NB4 (cell line): ENCODE measurements around the gene CLK4.

Source experiments
- DNase-seq: peaks from one replicate; pipeline ENCODE4 v3.0.0; 2010; ENCODE audit warnings: low read depth
- H3K4me3 ChIP-seq: one replicate; pipeline ENCODE4 v1.5.1; 2011; ENCODE audit warnings: mild to moderate bottlenecking, low read depth, low read length, moderate library complexity
- MYC ChIP-seq: IDR thresholded peaks from 2 replicates; pipeline ENCODE4 v1.6.1; 2011; ENCODE audit warnings: low read depth, low read length
- POLR2A ChIP-seq: IDR thresholded peaks from 2 replicates; pipeline ENCODE4 v1.6.1; 2011; ENCODE audit warnings: mild to moderate bottlenecking; ENCODE audit not compliant: insufficient read length; ENCODE audit errors: extremely low read depth
- TF ChIP-seq, protein P1 (sequence below): IDR thresholded peaks from one replicate; pipeline ENCODE4 v1.5.1; 2012; ENCODE audit warnings: low read depth, low read length
- TF ChIP-seq, protein P2 (sequence below): IDR thresholded peaks from 2 replicates; pipeline ENCODE4 v1.6.1; 2011; ENCODE audit warnings: low read depth, low read length

The CLK4 gene

DNA sequence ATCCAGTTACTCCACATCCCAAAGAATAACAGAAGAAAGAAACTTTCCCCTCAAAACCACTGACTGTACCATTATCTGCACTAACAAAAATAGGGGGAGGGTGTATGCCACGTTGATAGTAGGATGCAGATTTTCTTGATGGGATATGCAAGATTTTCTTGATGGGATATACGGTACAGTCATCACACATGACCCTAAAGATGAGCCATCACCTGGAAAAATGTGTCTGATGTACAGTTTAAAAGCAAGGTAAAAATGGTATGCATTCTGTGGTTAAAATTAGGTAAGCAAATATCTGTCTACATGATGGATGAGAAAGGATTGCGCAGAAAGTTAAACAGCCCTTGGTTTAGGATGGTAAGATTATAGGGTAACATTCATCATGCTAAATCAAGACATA is 45.2 kb downstream of the CLK4 start:
- TF ChIP-seq POLR2A (no peak), MYC (no peak)
- TF ChIP-seq, protein P1, sequence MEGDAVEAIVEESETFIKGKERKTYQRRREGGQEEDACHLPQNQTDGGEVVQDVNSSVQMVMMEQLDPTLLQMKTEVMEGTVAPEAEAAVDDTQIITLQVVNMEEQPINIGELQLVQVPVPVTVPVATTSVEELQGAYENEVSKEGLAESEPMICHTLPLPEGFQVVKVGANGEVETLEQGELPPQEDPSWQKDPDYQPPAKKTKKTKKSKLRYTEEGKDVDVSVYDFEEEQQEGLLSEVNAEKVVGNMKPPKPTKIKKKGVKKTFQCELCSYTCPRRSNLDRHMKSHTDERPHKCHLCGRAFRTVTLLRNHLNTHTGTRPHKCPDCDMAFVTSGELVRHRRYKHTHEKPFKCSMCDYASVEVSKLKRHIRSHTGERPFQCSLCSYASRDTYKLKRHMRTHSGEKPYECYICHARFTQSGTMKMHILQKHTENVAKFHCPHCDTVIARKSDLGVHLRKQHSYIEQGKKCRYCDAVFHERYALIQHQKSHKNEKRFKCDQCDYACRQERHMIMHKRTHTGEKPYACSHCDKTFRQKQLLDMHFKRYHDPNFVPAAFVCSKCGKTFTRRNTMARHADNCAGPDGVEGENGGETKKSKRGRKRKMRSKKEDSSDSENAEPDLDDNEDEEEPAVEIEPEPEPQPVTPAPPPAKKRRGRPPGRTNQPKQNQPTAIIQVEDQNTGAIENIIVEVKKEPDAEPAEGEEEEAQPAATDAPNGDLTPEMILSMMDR = no peak
- TF ChIP-seq, protein P2, sequence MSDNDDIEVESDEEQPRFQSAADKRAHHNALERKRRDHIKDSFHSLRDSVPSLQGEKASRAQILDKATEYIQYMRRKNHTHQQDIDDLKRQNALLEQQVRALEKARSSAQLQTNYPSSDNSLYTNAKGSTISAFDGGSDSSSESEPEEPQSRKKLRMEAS = no peak
- DNase-seq = no peak
- H3K4me3 ChIP-seq = no peak overlapping the region

DNA sequence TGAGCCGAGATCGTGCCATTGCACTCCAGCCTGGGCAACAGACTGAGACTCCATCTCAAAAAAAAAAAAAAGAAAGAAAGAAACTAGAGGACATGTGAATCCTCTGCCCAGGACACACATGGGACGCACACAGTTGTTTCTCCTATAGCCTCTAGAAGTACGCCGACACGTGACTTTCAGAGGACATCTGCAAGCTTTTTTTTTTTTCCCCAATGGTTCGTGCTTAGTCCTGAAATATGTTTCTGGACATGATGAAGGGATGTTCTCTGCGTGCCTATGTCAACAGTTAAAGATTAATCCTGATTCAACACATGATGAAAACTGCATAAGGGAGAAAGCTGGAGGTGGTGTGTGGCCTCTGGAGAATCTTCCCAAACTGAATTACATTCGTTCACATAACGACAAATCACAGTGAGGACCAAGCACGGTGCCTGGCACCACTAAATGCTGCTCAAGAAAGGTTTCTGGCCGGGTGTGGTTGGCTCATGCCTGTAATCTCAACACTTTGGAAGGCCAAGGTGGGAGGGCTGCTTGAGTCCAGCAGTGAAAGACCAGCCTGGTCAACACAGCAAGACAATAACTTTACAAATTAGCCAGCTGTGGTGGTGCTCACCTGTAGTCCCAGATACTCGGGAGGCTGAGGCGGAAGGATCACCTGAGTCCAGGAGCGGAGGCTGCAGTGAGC is 46.4 kb downstream of the CLK4 start:
- TF ChIP-seq, protein P2 = no peak
- TF ChIP-seq, protein P1 = no peak
- no peak for TF ChIP-seq MYC
- no peak for TF ChIP-seq POLR2A
- DNase-seq = no peak
- no peak overlapping the region for H3K4me3 ChIP-seq

DNA sequence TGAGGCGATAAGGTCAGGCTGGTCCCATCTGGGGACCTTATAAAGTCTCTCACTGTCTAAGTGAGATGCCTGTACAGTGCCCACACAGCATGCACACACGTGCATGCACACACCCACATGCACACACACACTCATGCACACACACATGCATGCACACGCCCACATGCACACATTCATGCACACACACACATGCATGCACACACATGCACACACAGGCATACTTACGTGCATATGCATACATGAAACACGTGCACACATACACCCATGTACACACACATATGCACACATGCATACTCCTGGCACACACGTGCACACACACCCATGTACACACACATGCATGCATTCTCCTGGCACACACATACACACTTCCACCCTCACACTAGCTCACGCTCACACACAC is 48.9 kb downstream of the CLK4 start:
- DNase-seq = no peak
- no peak overlapping the region for H3K4me3 ChIP-seq
- TF ChIP-seq, protein P2 = no peak
- no peak for TF ChIP-seq MYC
- TF ChIP-seq POLR2A = no peak
- TF ChIP-seq, protein P1 = no peak

DNA sequence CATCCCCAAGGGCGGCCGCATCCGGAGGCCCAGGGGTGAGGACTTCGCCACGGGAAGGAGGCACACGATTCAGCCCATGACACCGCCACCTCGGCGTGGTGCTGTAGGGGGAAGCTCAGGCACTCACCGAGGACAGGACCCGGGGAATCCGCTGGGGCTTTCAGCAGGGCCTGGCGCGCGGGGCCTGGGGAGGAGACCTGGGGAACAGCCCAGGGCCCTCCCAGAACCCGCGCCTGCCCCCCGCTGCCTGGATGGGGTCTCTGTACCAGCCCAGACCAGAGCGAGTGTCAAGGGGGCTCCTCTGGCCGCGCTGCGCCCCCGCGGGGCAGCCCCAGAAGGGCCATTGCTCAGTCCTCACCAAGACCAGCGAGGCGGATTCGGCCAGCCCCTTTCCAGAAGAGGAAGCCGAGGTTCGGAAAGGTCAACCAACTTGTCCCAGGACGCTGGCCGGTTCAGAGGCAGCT is 49.4 kb downstream of the CLK4 start:
- DNase-seq = no peak
- H3K4me3 ChIP-seq = no peak overlapping the region
- TF ChIP-seq POLR2A (no peak), MYC (no peak)
- TF ChIP-seq, protein P1 = no peak
- TF ChIP-seq, protein P2 = no peak

DNA sequence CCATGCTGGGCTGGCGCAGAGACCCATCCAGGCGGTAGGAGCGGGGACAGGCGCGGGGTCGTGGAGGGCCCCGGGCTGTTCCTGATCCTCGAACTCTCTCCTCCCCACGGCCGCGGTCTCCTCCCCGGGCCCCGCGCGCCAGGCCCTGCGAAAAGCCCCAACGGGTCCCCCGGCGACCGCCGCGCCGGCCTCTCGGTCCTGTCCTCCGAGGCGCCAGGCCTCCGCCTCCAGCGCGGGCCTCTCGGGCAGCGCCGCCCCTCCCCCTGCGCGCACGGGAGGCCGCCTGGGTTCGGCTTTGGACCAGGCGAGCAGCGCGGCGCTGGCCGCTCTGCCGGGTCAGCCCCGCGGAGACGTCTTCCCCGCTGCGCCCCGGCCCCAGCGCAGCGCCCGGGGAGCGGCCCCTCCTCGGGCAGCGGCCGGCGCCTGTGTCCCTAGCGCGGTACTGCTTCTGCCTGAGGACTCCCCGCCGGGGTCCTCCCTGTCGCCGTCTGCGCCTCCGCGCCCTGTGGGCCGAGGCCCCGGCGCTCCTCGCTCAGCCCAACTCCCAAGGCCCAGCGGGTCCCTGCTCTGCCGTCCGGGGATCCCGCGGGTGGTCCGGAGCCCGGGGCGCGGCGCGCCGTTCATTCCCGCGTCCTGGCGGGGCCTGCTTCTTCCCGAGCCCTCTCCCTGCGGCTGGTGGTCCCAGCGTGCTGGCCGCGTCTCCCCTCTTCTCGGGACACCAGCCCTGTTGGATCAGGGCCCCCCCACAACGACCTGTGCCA is 50.1 kb downstream of the CLK4 start:
- TF ChIP-seq, protein P2 = no peak
- TF ChIP-seq, protein P1 = no peak
- no peak for TF ChIP-seq MYC
- TF ChIP-seq POLR2A = no peak
- no peak overlapping the region for H3K4me3 ChIP-seq
- DNase-seq = no peak
